IMR-90 (cell line): Measurements from ENCODE around the gene LTBP1. TPM values are rescaled to one million over a fixed set of nuclear protein-coding genes. Genes with fewer than 3 reads are reported as not detected.

Experiments
- ATAC-seq: fragments of 200-7000 bp; cut with Tn5 transposase; 2 replicates; pipeline ENCODE4 v1.9.1; 2020; ENCODE audit warnings: low read depth, mild to moderate bottlenecking, moderate library complexity
- BruUV-seq: library from RNA; stranded (reverse); fragments of 400-500 nt; replicated peaks from 2 replicates; lab custom pipeline; 2021; lab: Mats Ljungman, UMichigan
- CTCF ChIA-PET: fragments of 300-600 bp; formaldehyde crosslinking; extraction: SDS; loops from one replicate; lab custom pipeline; 2021; ENCODE audit warnings: antibody characterized with exemption; lab: Yijun Ruan, JAX
- POLR2A ChIA-PET: fragments of 300-600 bp; sonication (Branson Sonifier 250); formaldehyde crosslinking; loops from one replicate; lab custom pipeline; 2022; ENCODE audit warnings: antibody characterized with exemption; ENCODE audit not compliant: unreplicated experiment; lab: Charles Lee
- DNase-seq: peaks from one replicate; pipeline ENCODE4 v3.0.0; 2013
- H2AFZ ChIP-seq: replicated peaks from 2 replicates; pipeline ENCODE3; 2013; ENCODE audit warnings: low read length, mild to moderate bottlenecking; ENCODE audit not compliant: poor library complexity
- H2AK5ac ChIP-seq: 2 replicates; pipeline ENCODE4 v1.6.1; 2013; ENCODE audit warnings: low read depth, low read length, inconsistent platforms
- H2AK9ac ChIP-seq: replicated peaks from 2 replicates; pipeline ENCODE3; 2013; ENCODE audit warnings: mild to moderate bottlenecking, low read depth, low read length, moderate library complexity; ENCODE audit not compliant: poor library complexity
- H2BK120ac ChIP-seq: 2 replicates; pipeline ENCODE4 v1.6.1; 2013; ENCODE audit warnings: low read depth, low read length, inconsistent platforms
- H2BK15ac ChIP-seq: 3 replicates; pipeline ENCODE4 v1.6.1; 2013; ENCODE audit warnings: low read depth, low read length, inconsistent platforms
- H2BK20ac ChIP-seq: 2 replicates; pipeline ENCODE4 v1.6.1; 2013; ENCODE audit warnings: low read depth, mild to moderate bottlenecking, inconsistent platforms, low read length, moderate library complexity
- H2BK5ac ChIP-seq: 2 replicates; pipeline ENCODE4 v1.6.1; 2013; ENCODE audit warnings: mild to moderate bottlenecking, low read depth, low read length, inconsistent platforms; ENCODE audit not compliant: poor library complexity, severe bottlenecking
- H3K14ac ChIP-seq: replicated peaks from 2 replicates; pipeline ENCODE4 v1.6.1; 2013; ENCODE audit warnings: low read depth, low read length, inconsistent platforms
- H3K18ac ChIP-seq: 2 replicates; pipeline ENCODE4 v1.6.1; 2013; ENCODE audit warnings: low read depth, low read length, control low read depth
- H3K23ac ChIP-seq: 2 replicates; pipeline ENCODE4 v1.6.1; 2013; ENCODE audit warnings: low read depth, low read length, inconsistent platforms
- H3K27ac ChIP-seq: 2 replicates; pipeline ENCODE4 v1.5.1; 2013; ENCODE audit warnings: mild to moderate bottlenecking, control low read depth, low read length; ENCODE audit not compliant: insufficient read depth
- H3K27me3 ChIP-seq: 2 replicates; pipeline ENCODE4 v1.6.1; 2013; ENCODE audit warnings: low read length; ENCODE audit not compliant: control insufficient read depth, insufficient read depth
- H3K36me3 ChIP-seq: 2 replicates; pipeline ENCODE4 v1.6.1; 2013; ENCODE audit warnings: low read length, mixed read lengths; ENCODE audit not compliant: control insufficient read depth, insufficient read depth
- H3K4ac ChIP-seq: 2 replicates; pipeline ENCODE4 v1.6.1; 2013; ENCODE audit warnings: low read depth, low read length, inconsistent platforms
- H3K4me1 ChIP-seq: 2 replicates; pipeline ENCODE4 v1.6.1; 2013; ENCODE audit warnings: low read length, mixed read lengths; ENCODE audit not compliant: control insufficient read depth, insufficient read depth
- H3K4me2 ChIP-seq: 2 replicates; pipeline ENCODE4 v1.6.1; 2013; ENCODE audit warnings: low read depth, mild to moderate bottlenecking, control low read depth, low read length, moderate library complexity
- H3K4me3 ChIP-seq: 2 replicates; pipeline ENCODE4 v1.5.1; 2013; ENCODE audit warnings: low read depth, mild to moderate bottlenecking, control low read depth, low read length, moderate library complexity; ENCODE audit not compliant: insufficient read depth
- H3K56ac ChIP-seq: 2 replicates; pipeline ENCODE4 v1.6.1; 2013; ENCODE audit warnings: low read length, inconsistent platforms; ENCODE audit not compliant: insufficient read depth; ENCODE audit errors: extremely low read depth
- H3K79me1 ChIP-seq, 2 experiments: 2 replicates each; pipeline ENCODE4 v1.6.1; 2013; ENCODE audit warnings: low read length in 2 of 2, inconsistent platforms in 1 of 2, low read depth in 1 of 2
- H3K9ac ChIP-seq: 2 replicates; pipeline ENCODE4 v1.6.1; 2013; ENCODE audit warnings: low read depth, low read length, control low read depth
- H3K9me1 ChIP-seq: 2 replicates; pipeline ENCODE4 v1.6.1; 2013; ENCODE audit warnings: low read length, inconsistent platforms; ENCODE audit not compliant: insufficient read depth
- H3K9me3 ChIP-seq: 2 replicates; pipeline ENCODE4 v1.6.1; 2013; ENCODE audit warnings: low read length; ENCODE audit not compliant: control insufficient read depth, insufficient read depth
- H4K20me1 ChIP-seq: 2 replicates; pipeline ENCODE4 v1.6.1; 2013; ENCODE audit warnings: low read length, inconsistent platforms; ENCODE audit not compliant: insufficient read depth
- H4K5ac ChIP-seq: 2 replicates; pipeline ENCODE4 v1.6.1; 2013; ENCODE audit warnings: mild to moderate bottlenecking, low read depth, low read length, control low read depth
- H4K8ac ChIP-seq, 2 experiments: 2 replicates each; pipeline ENCODE4 v1.6.1; 2013; ENCODE audit warnings: low read depth in 2 of 2, low read length in 2 of 2, control low read depth in 1 of 2, inconsistent platforms in 1 of 2
- H4K91ac ChIP-seq: 2 replicates; pipeline ENCODE4 v1.6.1; 2013; ENCODE audit warnings: low read depth, low read length, inconsistent platforms; ENCODE audit not compliant: insufficient read depth
- MXI1 ChIP-seq: IDR thresholded peaks from 2 replicates; pipeline ENCODE4 v1.6.1; 2012; ENCODE audit warnings: low read depth, mild to moderate bottlenecking, low read length, moderate library complexity, borderline replicate concordance
- POLR2A ChIP-seq: IDR thresholded peaks from 2 replicates; pipeline ENCODE4 v1.6.1; 2012; ENCODE audit warnings: mild to moderate bottlenecking, low read depth, low read length
- WGBS, 2 experiments: methylation state at CpG; one replicate each; pipeline versions ENCODE4 v1.1.5 to v1.1.7; 2013; ENCODE audit warnings: missing lambda C conversion rate in 2 of 2; ENCODE audit not compliant: insufficient read length in 1 of 2; ENCODE audit errors: extremely low coverage in 2 of 2; 5-methylcytosine and 5-hydroxymethylcytosine counted together
- dilution Hi-C: fragments of 300-500 bp; cut with HindIII; formaldehyde crosslinking; loops from one replicate; pipeline ENCODE4 v1.14.3; 2018; ENCODE audit warnings: low sequenced_read_pairs; ENCODE audit not compliant: unreplicated experiment
- in situ Hi-C: fragments of 300-500 bp; cut with MboI; formaldehyde crosslinking; loops from 3 replicates; pipeline ENCODE4 v1.14.3; 2019; ENCODE audit warnings: low sequenced_read_pairs, inconsistent platforms, mixed read lengths
- intact Hi-C: fragments of 100-400 bp; cut with micrococcal nuclease; formaldehyde crosslinking; loops from 2 replicates; pipeline ENCODE4 v1.10.0; 2022
- polyA plus RNA-seq, 3 experiments: library from polyadenylated mRNA; depleted of rRNA; stranded (reverse); fragments of >200 nt; gene quantifications; 2 replicates each; pipeline ENCODE4 v1.2.3, GENCODE V29; 2012; ENCODE audit warnings: low replicate concordance in 1 of 3
- total RNA-seq: library from RNA; depleted of rRNA; stranded (reverse); fragments of >200 nt; gene quantifications from 2 replicates; pipeline ENCODE4 v1.2.3, GENCODE V29; 2012

LTBP1 gene
- total and polyA plus RNA-seq, 2 of the 4 experiments (the other 2 are of a cell fraction), result 235 to 326 TPM

- Histone ChIP-seq H4K91ac (peak overlapping the region; percentile 17; the same call in 1 of the 2 replicates), H3K9me3 (no peaks in the 10 kb centered on the region), H3K9ac (no peak overlapping the region), H2AK5ac (no peak overlapping the region), H2BK5ac (peak overlapping the region; percentile 47), H4K20me1 (peaks cover 3% of the 10 kb centered on the region; the same call in 1 of the 2 replicates), H3K79me1 (peaks cover 15 to 44% of the 10 kb centered on the region in 2 experiments), H2BK15ac (no peak overlapping the region), H3K14ac (no peak overlapping the region), H3K4me2 (no peak overlapping the region), H4K5ac (no peak overlapping the region; the same call in none of the 2 replicates), H3K36me3 (peaks cover 26% of the 10 kb centered on the region), H4K8ac (no peak overlapping the region), H3K4me1 (peaks cover 14% of the 10 kb centered on the region; the same call in 1 of the 2 replicates), H2BK20ac (no peak overlapping the region), H3K18ac (no peak overlapping the region), H2AFZ (no peak overlapping the region), H2AK9ac (no peak overlapping the region), H3K4me3 (no peak overlapping the region), H3K9me1 (peaks cover 9% of the 10 kb centered on the region; the same call in 1 of the 2 replicates), H3K27ac (peak overlapping the region; percentile 60; the same call in 1 of the 2 replicates), H3K4ac (no peak overlapping the region), H2BK120ac (no peak overlapping the region), H3K27me3 (no peaks in the 10 kb centered on the region), H3K23ac (no peak overlapping the region), H3K56ac (no peak overlapping the region)
- TF ChIP-seq POLR2A, result no peak
- no peak for TF ChIP-seq MXI1
- intact Hi-C loops, result no loop called here
- dilution Hi-C loops, result no loop called here
- ChIA-PET POLR2A (no interaction called here), CTCF (interaction anchor here (0.5 to 1.8 kb wide), 2 partner anchors 12 to 223 kb away, joined by 3 to 8 read pairs; no protein-coding TSS in a partner anchor)
- no CpG with 5 or more reads among the region's 5 CpGs for WGBS, 2 experiments
- ATAC-seq (peak; percentile 54), DNase-seq (peak; percentile 32)
- in situ Hi-C loops, result no loop called here
- no TSS peak for BruUV-seq
These were observed 444.9 kb downstream of the LTBP1 start for GRCh38 chr2:33391529-33392255.
